IPS-18c (cell line): ENCODE data around the gene CAMSAP1.
"Not testable (repeated sequence)": the region's sequence is repeated elsewhere in the genome, so short reads cannot be mapped to it uniquely, and the experiment has no call there.

ENCODE experiments used
- H3K4me3 ChIP-seq: 2 replicates; pipeline ENCODE4 v1.7.0; 2013; ENCODE audit warnings: low read depth, mild to moderate bottlenecking, low read length, moderate library complexity; ENCODE audit not compliant: insufficient read depth
- H3K9me3 ChIP-seq: one replicate; pipeline ENCODE4 v1.6.1; 2013; ENCODE audit warnings: mild to moderate bottlenecking, low read length, moderate library complexity; ENCODE audit not compliant: control insufficient read depth, insufficient read depth

CAMSAP1 gene

GRCh38 chr9:135927195-135928013, 20.1 kb upstream of the CAMSAP1 start:
- Histone ChIP-seq H3K9me3 (no peaks in the 10 kb centered on the region), H3K4me3 (no peak overlapping the region)

DNA sequence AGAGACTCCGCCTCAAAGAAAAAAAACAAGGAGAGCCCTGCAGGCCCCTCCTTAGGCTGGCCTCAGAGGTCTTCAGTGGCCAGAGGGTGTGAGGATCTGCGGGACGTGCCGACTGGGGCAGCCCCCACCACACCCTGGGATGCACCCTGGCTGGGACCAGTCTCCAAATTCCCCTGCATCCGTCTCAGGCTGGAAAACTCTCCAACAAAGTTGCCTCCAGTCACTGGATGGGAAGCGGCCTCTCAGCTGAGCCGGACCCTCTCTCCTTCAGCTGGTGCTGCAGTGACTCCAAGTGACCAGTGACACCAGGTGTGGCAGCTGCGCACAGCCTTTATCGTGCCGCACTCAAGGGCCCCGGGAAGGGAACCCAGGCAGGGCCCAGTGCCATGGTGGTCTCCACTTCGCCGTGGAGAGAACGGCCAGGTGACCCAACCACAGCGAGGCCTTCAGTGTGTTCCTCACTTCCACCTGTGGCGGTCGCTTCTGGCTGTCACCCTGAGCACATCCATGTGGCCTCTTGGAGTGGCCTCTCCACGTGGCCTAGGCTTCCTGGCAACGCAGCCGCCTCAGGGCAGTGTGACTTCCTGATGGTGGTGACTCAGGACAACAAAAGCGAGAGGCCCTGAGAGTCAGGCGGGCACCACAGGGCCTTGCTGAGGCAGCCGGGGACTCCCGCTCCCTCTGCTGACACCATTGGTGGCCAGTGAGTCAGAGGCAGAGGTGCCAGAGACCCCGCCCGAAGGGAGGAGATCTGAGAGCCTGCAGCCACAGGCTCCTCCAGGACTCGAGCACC, 19.3 kb upstream of the CAMSAP1 start:
- Histone ChIP-seq H3K4me3 (no peak overlapping the region), H3K9me3 (no peaks in the 10 kb centered on the region)

GRCh38 chr9:135925496-135926133, 18.3 kb upstream of the CAMSAP1 start:
- Histone ChIP-seq H3K4me3 (no peak overlapping the region), H3K9me3 (no peaks in the 10 kb centered on the region)

- Histone ChIP-seq H3K4me3 (no peak overlapping the region), H3K9me3 (peaks cover 4% of the 10 kb centered on the region)
These were observed 17.4 kb upstream of the CAMSAP1 start for GRCh38 chr9:135924628-135925338.

DNA sequence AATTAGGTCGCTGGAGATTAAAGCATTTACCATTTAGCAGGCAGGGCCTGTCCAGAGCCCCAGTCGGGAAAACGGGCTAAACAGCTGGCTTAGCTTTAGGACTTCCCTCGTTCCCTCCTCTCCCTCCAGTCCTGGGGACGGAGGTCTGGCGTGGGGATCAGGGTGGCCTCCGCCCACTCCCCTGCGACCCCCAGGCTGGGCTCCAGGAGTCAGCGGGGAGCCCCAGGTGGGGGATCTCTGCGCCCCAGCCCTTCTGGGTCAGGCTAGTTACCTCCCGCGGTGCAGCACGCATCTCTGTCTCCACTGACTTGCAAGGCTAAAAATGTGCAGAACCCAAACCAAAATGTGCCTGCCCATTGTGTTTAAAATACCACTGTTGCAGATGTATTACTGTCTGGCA, 16.2 kb upstream of the CAMSAP1 start:
- Histone ChIP-seq H3K4me3 (no peak overlapping the region), H3K9me3 (peaks cover 8% of the 10 kb centered on the region)

DNA sequence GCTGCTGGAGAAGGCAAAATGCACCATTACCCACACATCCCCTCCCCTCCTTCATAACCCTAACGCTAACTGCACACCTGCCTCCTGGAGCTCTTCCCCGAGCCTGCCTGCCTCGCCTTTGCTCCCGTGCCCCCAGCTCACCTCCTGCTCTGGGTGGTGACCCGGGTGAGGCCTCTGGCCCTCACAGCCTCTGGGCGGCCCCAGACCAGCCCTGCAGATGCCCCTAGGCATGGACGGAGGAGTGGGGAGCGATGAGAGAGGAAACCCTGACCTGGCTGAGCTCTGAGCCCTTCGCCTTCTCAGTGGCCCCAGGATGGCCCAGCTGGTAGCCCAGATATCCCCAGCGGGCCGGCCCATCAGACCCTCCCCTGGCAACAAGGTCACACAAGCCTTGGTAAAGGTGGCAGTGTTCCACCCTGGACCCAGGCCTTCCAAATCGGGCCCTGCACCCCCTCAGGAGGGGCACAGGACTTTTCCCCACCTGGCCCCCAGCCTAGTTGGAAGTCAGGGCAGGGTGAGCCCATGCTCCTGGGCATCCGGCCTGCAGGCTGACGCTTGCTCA, 14.5 kb upstream of the CAMSAP1 start:
- peaks cover 16% of the 10 kb centered on the region for H3K9me3 ChIP-seq
- H3K4me3 ChIP-seq = no peak overlapping the region

- H3K9me3 ChIP-seq = peaks cover 19% of the 10 kb centered on the region
These were observed 13.7 kb upstream of the CAMSAP1 start for GRCh38 chr9:135920973-135921585.

DNA sequence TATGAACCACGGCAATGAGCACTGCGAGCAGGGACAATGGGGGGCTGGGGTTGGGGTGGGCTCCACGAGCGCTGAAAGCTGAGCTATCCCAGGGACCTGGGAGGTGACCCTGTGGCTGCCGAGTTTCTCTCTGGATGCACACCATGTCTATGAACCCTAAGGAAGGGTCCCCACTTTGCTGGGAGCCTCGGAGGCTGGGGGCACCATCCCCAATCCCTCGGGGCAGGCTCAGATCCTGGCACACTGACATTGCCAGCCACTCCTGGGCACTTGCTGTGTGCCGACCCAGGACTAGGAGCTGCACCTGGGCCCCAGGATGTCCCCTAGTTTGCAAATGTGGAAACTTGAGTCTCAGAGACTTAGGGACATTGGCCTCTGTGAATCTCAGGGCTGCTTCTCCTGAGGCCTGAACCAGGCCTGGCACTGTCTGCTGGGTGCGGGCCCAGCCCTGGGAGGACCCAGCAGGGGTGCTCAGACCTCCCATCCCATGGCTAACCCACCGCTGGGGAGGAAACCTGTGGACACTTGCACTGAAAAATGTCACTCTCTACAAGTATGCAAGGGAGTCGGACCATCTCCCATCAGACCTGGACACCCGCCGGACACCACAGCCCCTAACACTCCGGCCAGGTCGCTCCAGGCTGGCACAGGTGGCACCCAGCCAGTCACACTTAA, 13.0 kb upstream of the CAMSAP1 start:
- Histone ChIP-seq H3K9me3 (peaks cover 20% of the 10 kb centered on the region), H3K4me3 (no peak overlapping the region)

More at GRCh38 chr9:135920973-135921585, 13.7 kb upstream of the CAMSAP1 start:
- no peak overlapping the region for H3K4me3 ChIP-seq

DNA sequence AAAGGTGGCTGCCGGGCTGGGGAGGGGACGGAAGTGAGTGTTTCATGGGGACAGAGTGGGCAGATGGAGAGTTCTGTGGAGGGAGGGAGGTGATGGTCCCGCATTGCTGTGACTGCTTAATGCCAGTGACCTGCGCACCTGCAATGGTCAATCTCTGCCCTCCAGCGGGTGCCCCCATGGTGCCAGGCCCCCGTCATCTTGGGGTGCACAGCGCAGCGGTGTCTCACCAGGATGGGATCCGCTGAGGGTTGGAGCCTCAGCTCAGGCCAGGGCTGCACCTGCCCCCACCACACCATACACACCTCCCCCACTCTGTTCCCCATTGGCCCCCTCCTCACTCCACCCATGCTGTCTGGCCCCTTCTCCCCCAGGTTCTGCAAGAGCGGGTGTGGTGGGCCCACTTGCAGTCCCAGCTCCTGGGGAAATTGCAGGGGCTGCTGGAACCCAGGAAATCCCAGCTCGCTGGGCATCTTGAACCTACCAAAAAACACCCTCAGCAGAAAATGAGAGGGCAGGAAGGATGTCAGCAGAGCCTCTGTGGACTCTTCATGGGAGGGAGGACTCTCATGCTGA, 12.1 kb upstream of the CAMSAP1 start:
- H3K9me3 ChIP-seq = peaks cover 30% of the 10 kb centered on the region
- no peak overlapping the region for H3K4me3 ChIP-seq

DNA sequence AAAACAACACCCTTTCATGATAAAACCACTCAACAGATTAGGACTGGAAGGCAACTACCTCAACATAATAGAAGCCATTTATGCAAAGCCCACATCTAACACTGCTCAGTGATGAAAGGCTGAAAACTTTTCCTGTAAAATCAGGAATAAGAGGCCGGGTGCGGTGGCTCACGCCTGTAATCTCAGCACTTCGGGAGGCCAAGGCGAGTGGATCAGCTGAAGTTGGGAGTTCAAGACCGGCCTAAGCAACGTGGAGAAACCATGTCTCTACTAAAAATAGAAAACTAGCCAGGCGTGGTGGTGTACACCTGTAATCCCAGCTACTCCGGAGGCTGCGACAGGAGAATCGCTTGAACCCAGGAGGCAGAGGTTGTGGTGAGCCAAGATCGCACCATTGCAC, 8.9 kb upstream of the CAMSAP1 start:
- peaks cover 43% of the 10 kb centered on the region for H3K9me3 ChIP-seq
- H3K4me3 ChIP-seq = not testable (repeated sequence)

DNA sequence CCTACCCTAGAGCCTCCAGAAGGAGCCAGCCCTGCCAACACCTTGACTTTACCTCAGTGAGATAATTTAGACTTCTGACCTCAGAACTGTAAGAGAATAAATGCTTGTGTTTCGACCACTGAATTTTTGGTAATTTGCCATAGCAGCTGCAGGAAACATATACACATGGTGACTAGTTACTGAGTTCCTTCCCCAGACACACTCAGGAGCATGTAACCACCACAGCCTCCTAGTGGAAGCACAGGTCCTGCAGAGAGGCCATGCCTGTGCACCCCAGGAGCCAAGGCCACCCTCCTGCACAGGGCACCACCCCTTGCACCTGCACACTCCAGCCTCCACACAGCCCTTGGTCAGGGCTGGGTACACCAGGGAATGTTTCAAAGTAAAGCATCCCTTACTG, 7.6 kb upstream of the CAMSAP1 start:
- Histone ChIP-seq H3K4me3 (no peak overlapping the region), H3K9me3 (peaks cover 39% of the 10 kb centered on the region)

DNA sequence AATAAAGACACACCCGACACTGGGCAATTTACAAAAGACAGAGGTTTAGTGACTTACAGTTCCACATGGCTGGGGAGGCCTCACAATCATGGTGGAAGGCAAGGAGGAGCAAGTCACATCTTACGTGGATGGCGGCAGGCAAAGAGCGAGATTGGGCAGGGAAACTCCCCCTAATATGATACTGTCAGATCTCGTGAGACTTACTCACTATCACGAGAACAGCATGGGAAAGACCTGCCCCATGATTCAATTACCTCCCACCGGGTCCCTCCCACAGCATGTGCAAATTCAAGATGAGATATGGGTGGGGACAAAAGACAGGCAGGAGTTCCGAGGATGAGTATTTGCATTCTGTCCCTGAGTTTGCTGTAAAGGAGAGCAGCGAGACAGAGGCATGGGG, 3.9 kb upstream of the CAMSAP1 start:
- peaks cover 28% of the 10 kb centered on the region for H3K9me3 ChIP-seq
- H3K4me3 ChIP-seq = not testable (repeated sequence)

DNA sequence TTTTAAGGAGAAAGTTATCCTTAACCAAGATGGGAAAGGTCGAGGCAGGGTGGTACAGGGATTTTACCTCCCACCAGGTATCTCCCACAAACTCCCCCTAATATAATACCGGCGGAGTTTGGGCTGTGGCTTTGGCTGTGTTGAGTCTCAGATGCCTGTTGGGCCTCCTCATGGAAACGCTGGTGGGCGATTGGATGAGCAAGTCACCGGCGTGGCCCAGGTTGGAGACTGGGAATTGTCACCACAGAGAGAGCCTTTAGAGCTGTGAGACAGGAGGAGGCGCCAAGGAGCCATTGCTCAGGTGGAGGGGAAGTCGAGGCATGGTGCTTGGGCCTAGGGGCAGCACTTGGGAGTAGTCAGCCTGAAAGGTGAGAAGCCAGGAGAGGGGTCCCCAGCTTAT, 3.4 kb upstream of the CAMSAP1 start:
- peaks cover 25% of the 10 kb centered on the region for H3K9me3 ChIP-seq
- H3K4me3 ChIP-seq = no peak overlapping the region

- Histone ChIP-seq H3K9me3 (peaks cover 23% of the 10 kb centered on the region), H3K4me3 (no peak overlapping the region)
These were observed 2.9 kb upstream of the CAMSAP1 start for GRCh38 chr9:135910216-135910615.

DNA sequence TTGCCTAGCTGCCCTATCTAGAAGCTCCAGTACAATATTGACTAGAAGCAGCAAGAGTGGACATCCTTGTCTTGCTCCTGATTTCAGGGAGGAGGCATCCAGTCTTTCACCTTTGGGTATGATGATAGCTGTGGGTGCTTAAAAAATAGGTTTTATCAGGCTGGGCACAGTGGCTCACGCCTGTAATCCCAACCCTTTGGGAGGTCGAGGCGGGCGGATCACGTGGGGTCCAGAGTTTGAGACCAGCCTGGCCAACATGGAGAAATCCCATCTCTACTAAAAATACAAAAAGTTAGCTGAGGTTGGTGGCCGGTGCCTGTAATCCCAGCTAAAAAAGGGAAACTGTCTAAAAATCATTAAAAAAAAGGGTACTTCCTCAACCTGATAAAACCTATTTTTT, 2.0 kb upstream of the CAMSAP1 start:
- H3K9me3 ChIP-seq = peaks cover 14% of the 10 kb centered on the region
- no peak overlapping the region for H3K4me3 ChIP-seq

DNA sequence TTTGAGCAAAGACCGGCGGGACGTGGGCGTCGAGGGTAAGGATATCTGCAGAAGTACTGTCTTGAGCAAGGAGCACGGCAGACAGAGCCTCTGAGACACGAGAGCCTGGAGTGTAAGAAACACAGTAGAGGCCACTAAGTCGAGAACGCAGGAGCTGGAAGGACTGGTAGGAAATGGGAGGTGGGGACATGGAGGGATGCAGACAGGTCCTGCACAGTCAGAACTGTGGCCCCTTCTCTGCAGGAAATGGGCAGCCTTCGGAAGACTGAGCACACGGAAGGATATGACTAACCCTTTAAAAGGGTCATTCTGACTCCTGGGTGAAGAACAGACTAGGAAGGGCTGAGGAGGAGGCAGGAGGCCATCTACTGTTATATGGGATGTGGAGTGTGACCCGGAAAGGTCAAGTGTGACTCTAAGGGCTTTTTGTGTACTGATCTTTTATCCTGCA, 1.4 kb upstream of the CAMSAP1 start:
- H3K4me3 ChIP-seq = no peak overlapping the region; the same call in none of the 2 replicates
- H3K9me3 ChIP-seq = peaks cover 10% of the 10 kb centered on the region
